HG03432 (cell line): ENCODE measurements around the gene TNFRSF4.
"Not testable (repeated sequence)": the region's sequence is repeated elsewhere in the genome, so short reads cannot be mapped to it uniquely, and the experiment has no call there.

Source experiments
- ATAC-seq: cut with Tn5 transposase; IDR thresholded peaks from one replicate; pipeline ENCODE4 v1.9.1; 2021; ENCODE audit warnings: mild to moderate bottlenecking, moderate library complexity; ENCODE audit not compliant: unreplicated experiment

Gene TNFRSF4

GRCh38 chr1:1204425-1204920, 9.5 kb downstream of the TNFRSF4 start:
- no peak for ATAC-seq

GRCh38 chr1:1203561-1204424, 10.2 kb downstream of the TNFRSF4 start:
- ATAC-seq, result no peak

- ATAC-seq, result no peak
Observed at GRCh38 chr1:1202831-1203560, 11.0 kb downstream of the TNFRSF4 start.

- ATAC-seq, result no peak
Observed at GRCh38 chr1:1200876-1201810, 12.8 kb downstream of the TNFRSF4 start.

GRCh38 chr1:1199961-1200875, 13.7 kb downstream of the TNFRSF4 start:
- ATAC-seq, result no peak

GRCh38 chr1:1199141-1199960, 14.6 kb downstream of the TNFRSF4 start:
- ATAC-seq, result no peak

GRCh38 chr1:1198423-1199140, 15.4 kb downstream of the TNFRSF4 start:
- no peak for ATAC-seq

GRCh38 chr1:1197551-1198422, 16.2 kb downstream of the TNFRSF4 start:
- ATAC-seq, result no peak

- no peak for ATAC-seq
Observed at GRCh38 chr1:1197188-1197500, 16.8 kb downstream of the TNFRSF4 start.

- ATAC-seq, result no peak
Observed at GRCh38 chr1:1196431-1197187, 17.3 kb downstream of the TNFRSF4 start.

GRCh38 chr1:1195726-1196125, 18.2 kb downstream of the TNFRSF4 start:
- not testable (repeated sequence) for ATAC-seq

GRCh38 chr1:1194723-1195122, 19.2 kb downstream of the TNFRSF4 start:
- no peak for ATAC-seq

GRCh38 chr1:1191734-1192133, 22.2 kb downstream of the TNFRSF4 start:
- ATAC-seq, result no peak

- ATAC-seq, result no peak
Observed at GRCh38 chr1:1189111-1189510, 24.8 kb downstream of the TNFRSF4 start.

GRCh38 chr1:1187938-1188337, 26.0 kb downstream of the TNFRSF4 start:
- ATAC-seq, result no peak

- ATAC-seq, result no peak
Observed at GRCh38 chr1:1185101-1185765, 28.7 kb downstream of the TNFRSF4 start.
